Liver (tissue), 9 donors: ENCODE measurements around the gene SVEP1. TPM values are rescaled to one million over a fixed set of nuclear protein-coding genes. Genes with fewer than 3 reads are reported as not detected.

Source experiments
- DNase-seq: peaks from one replicate; pipeline ENCODE4 v3.0.0-alpha.2; 2017; ENCODE audit warnings: low spot score
- H3K27ac ChIP-seq, 2 donors: one replicate each; pipeline ENCODE4 v1.7.0; 2013; ENCODE audit warnings: inconsistent platforms in 2 of 2, low read length in 2 of 2, control low read depth in 1 of 2, low read depth in 1 of 2, mild to moderate bottlenecking in 1 of 2
- H3K27me3 ChIP-seq, 4 donors: one replicate each; pipeline versions ENCODE4 v1.6.1 to v1.7.0; 2013; ENCODE audit warnings: low read length in 3 of 4, inconsistent platforms in 1 of 4, mild to moderate bottlenecking in 1 of 4, moderate library complexity in 1 of 4; ENCODE audit not compliant: control insufficient read depth in 4 of 4, insufficient read depth in 4 of 4
- H3K36me3 ChIP-seq, 4 donors: one replicate each; pipeline versions ENCODE4 v1.6.1 to v1.7.0; 2013; ENCODE audit warnings: low read length in 3 of 4, mild to moderate bottlenecking in 3 of 4, low read depth in 1 of 4, moderate library complexity in 1 of 4; ENCODE audit not compliant: control insufficient read depth in 4 of 4, insufficient read depth in 3 of 4
- H3K4me1 ChIP-seq, 4 donors: one replicate each; pipeline versions ENCODE4 v1.6.1 to v1.7.0; 2013; ENCODE audit warnings: low read length in 3 of 4, mild to moderate bottlenecking in 3 of 4, moderate library complexity in 1 of 4; ENCODE audit not compliant: control insufficient read depth in 4 of 4, insufficient read depth in 4 of 4
- H3K4me3 ChIP-seq, 3 donors: one replicate each; pipeline versions ENCODE4 v1.6.1 to v1.7.0; 2013; ENCODE audit warnings: low read length in 3 of 3, control low read depth in 1 of 3, low read depth in 1 of 3, mild to moderate bottlenecking in 1 of 3
- H3K9ac ChIP-seq, 2 donors: one replicate each; pipeline ENCODE4 v1.7.0; 2013; ENCODE audit warnings: low read length in 2 of 2, mild to moderate bottlenecking in 2 of 2, moderate library complexity in 2 of 2, control low read depth in 1 of 2, low read depth in 1 of 2
- H3K9me3 ChIP-seq, 4 donors: one replicate each; pipeline versions ENCODE4 v1.6.1 to v1.7.0; 2013; ENCODE audit warnings: low read length in 3 of 4; ENCODE audit not compliant: control insufficient read depth in 4 of 4
- ATF3 ChIP-seq: IDR thresholded peaks from 2 replicates; pipeline ENCODE4 v1.6.1; 2016; ENCODE audit warnings: antibody characterized with exemption
- CTCF ChIP-seq: fragments of 150-350 bp; IDR thresholded peaks from 2 replicates; pipeline ENCODE4 v1.5.1; 2017; ENCODE audit warnings: improper control_type of control experiment, low read depth, low read length; ENCODE audit not compliant: missing input control
- EGR1 ChIP-seq, 2 donors: IDR thresholded peaks; 2 replicates each; pipeline ENCODE4 v1.6.1; 2016 to 2018; ENCODE audit warnings: antibody characterized with exemption in 2 of 2, low read depth in 2 of 2
- FOXA1 ChIP-seq: IDR thresholded peaks from 2 replicates; pipeline ENCODE4 v1.6.1; 2016; ENCODE audit warnings: antibody characterized with exemption
- FOXA2 ChIP-seq: IDR thresholded peaks from 2 replicates; pipeline ENCODE4 v1.6.1; 2016; ENCODE audit warnings: antibody characterized with exemption
- GABPA ChIP-seq, 2 donors: IDR thresholded peaks in 1 of 2; conservative IDR thresholded peaks in 1 of 2; 2 replicates each; pipeline ENCODE4 v1.6.1; 2016; ENCODE audit warnings: antibody characterized with exemption in 2 of 2, mild to moderate bottlenecking in 1 of 2, moderate library complexity in 1 of 2
- HNF4A ChIP-seq, 2 donors: conservative IDR thresholded peaks; 2 replicates each; pipeline ENCODE4 v1.6.1; 2016; ENCODE audit warnings: antibody characterized with exemption in 2 of 2, mild to moderate bottlenecking in 2 of 2
- HNF4G ChIP-seq: IDR thresholded peaks from 2 replicates; pipeline ENCODE4 v1.6.1; 2016; ENCODE audit warnings: antibody characterized with exemption
- JUND ChIP-seq, 2 donors: IDR thresholded peaks; 2 replicates each; pipeline ENCODE4 v1.6.1; 2016; ENCODE audit warnings: antibody characterized with exemption in 2 of 2
- MAX ChIP-seq: IDR thresholded peaks from 2 replicates; pipeline ENCODE4 v1.6.1; 2016; ENCODE audit warnings: antibody characterized with exemption
- NR2F2 ChIP-seq: IDR thresholded peaks from 2 replicates; pipeline ENCODE4 v1.6.1; 2016; ENCODE audit warnings: antibody characterized with exemption
- RAD21 ChIP-seq, 2 donors: IDR thresholded peaks; 2 replicates each; pipeline ENCODE4 v1.6.1; 2016; ENCODE audit warnings: antibody characterized with exemption in 2 of 2, mild to moderate bottlenecking in 2 of 2
- REST ChIP-seq: IDR thresholded peaks from 2 replicates; pipeline ENCODE4 v1.6.1; 2016; ENCODE audit warnings: antibody characterized with exemption, mild to moderate bottlenecking
- RXRA ChIP-seq, 2 donors: IDR thresholded peaks; 2 replicates each; pipeline ENCODE4 v1.6.1; 2017 to 2018; ENCODE audit warnings: antibody characterized with exemption in 2 of 2, mild to moderate bottlenecking in 1 of 2
- SP1 ChIP-seq: IDR thresholded peaks from 2 replicates; pipeline ENCODE4 v1.6.1; 2018; ENCODE audit warnings: antibody characterized with exemption, mild to moderate bottlenecking
- TAF1 ChIP-seq: conservative IDR thresholded peaks from 2 replicates; pipeline ENCODE4 v1.6.1; 2016; ENCODE audit warnings: antibody characterized with exemption, mild to moderate bottlenecking
- YY1 ChIP-seq: IDR thresholded peaks from 2 replicates; pipeline ENCODE4 v1.6.1; 2016; ENCODE audit warnings: antibody characterized with exemption, mild to moderate bottlenecking
- ZBTB33 ChIP-seq: IDR thresholded peaks from 2 replicates; pipeline ENCODE4 v1.6.1; 2016; ENCODE audit warnings: antibody characterized with exemption
- WGBS: extraction: QIAGEN DNeasy Blood & Tissue Kit; methylation state at CpG from one replicate; pipeline ENCODE4 v1.1.7; 2013; 5-methylcytosine and 5-hydroxymethylcytosine counted together
- polyA plus RNA-seq, 2 donors: library from polyadenylated mRNA; stranded (reverse) in 1 of 2; unstranded in 1 of 2; fragments of 200-250 nt in 1 of 2; fragments of >200 nt in 1 of 2; fragmentation: Nextera tagmentation in 1 of 2; extraction: Ambion mirVana in 1 of 2; gene quantifications; one replicate each; pipeline versions ENCODE4 v1.2.1 to v1.2.3, GENCODE V29; 2013 to 2015
- total RNA-seq, 2 donors: library from RNA; depleted of rRNA; stranded (reverse); fragments of >200 nt; gene quantifications; one replicate each; pipeline ENCODE4 v1.2.3, GENCODE V29; 2014
- donor health status: healthy.
- donor health status: healthy.
- donor health status: healthy.
- donor health status: healthy.
- donor health status: healthy.

The SVEP1 gene
- total and polyA plus RNA-seq, 4 donors = 0.58 to 7.5 (median 1.8) TPM

GRCh38 chr9:110532908-110533665 lies 46.5 kb downstream of the SVEP1 start:
- Histone ChIP-seq H3K4me1 (no peaks in the 10 kb centered on the region), H3K27me3 (no peaks in the 10 kb centered on the region), H3K4me3 (no peak overlapping the region), H3K9me3 (peaks cover 0 to 3% (median 2%) of the 10 kb centered on the region in 4 donors), H3K9ac (no peak overlapping the region), H3K27ac (no peak overlapping the region), H3K36me3 (no peaks in the 10 kb centered on the region)
- no peak for DNase-seq
- WGBS = 67% methylated on average over 9 of the region's 9 CpGs
- TF ChIP-seq REST (no peak), GABPA (IDR thresholded peaks at IDR 0.05 in 1 of 2, conservative IDR thresholded peaks at IDR 0.05 in 1 of 2) (no peak), ZBTB33 (no peak), SP1 (no peak), EGR1 (IDR thresholded peaks at IDR 0.05; ENCODE audit: low read depth in 2 of 2) (no peak), FOXA2 (no peak)

GRCh38 chr9:110531776-110532175 lies 47.8 kb downstream of the SVEP1 start:
- TF ChIP-seq YY1 = no peak
- no peak for TF ChIP-seq ZBTB33
- no peak for TF ChIP-seq REST
- no peak for TF ChIP-seq TAF1
- TF ChIP-seq ATF3 = no peak
- TF ChIP-seq CTCF = no peak
- TF ChIP-seq RXRA (IDR thresholded peaks at IDR 0.05) = no peak
- TF ChIP-seq HNF4A (conservative IDR thresholded peaks at IDR 0.05) = no peak
- TF ChIP-seq EGR1 (IDR thresholded peaks at IDR 0.05; ENCODE audit: low read depth in 2 of 2) = no peak
- no peak for TF ChIP-seq MAX
- TF ChIP-seq SP1 = no peak
- TF ChIP-seq HNF4G = no peak
- TF ChIP-seq RAD21 (IDR thresholded peaks at IDR 0.05) = no peak
- TF ChIP-seq GABPA (IDR thresholded peaks at IDR 0.05 in 1 of 2, conservative IDR thresholded peaks at IDR 0.05 in 1 of 2) = no peak
- no peak for TF ChIP-seq NR2F2
- no peak for TF ChIP-seq JUND (IDR thresholded peaks at IDR 0.05)
- no peak for TF ChIP-seq FOXA1
- no peak for TF ChIP-seq FOXA2
- no peaks in the 10 kb centered on the region for H3K4me1 ChIP-seq
- H3K4me3 ChIP-seq = no peak overlapping the region
- peaks cover 0 to 3% (median 2%) of the 10 kb centered on the region in 4 donors for H3K9me3 ChIP-seq
- H3K27ac ChIP-seq = no peak overlapping the region
- H3K27me3 ChIP-seq = no peaks in the 10 kb centered on the region
- no peaks in the 10 kb centered on the region for H3K36me3 ChIP-seq
- H3K9ac ChIP-seq = no peak overlapping the region
- no peak for DNase-seq
